C1 segment of cervical spinal cord (tissue), 14 donors: ENCODE results near the gene INF2.
"Not testable (repeated sequence)": the region's sequence is repeated elsewhere in the genome, so short reads cannot be mapped to it uniquely, and the experiment has no call there.

ENCODE experiments used
- DNase-seq, 14 donors: peaks; one replicate each; lab custom pipeline; 2025; lab: John Stamatoyannopoulos, UW

Gene INF2

GRCh38 chr14:104657101-104657524 lies 32.3 kb upstream of the INF2 start:
- DNase-seq = peak in 6 of 14 donors; percentile 10 to 51 (median 23)

GRCh38 chr14:104657563-104658324 lies 31.7 kb upstream of the INF2 start:
- no peak for DNase-seq

GRCh38 chr14:104658325-104658712 lies 31.1 kb upstream of the INF2 start:
- no peak for DNase-seq

GRCh38 chr14:104659146-104659545 lies 30.3 kb upstream of the INF2 start:
- no peak for DNase-seq

GRCh38 chr14:104659764-104660523 lies 29.5 kb upstream of the INF2 start:
- no peak for DNase-seq

- no peak for DNase-seq
Observed at GRCh38 chr14:104660597-104660996, 28.8 kb upstream of the INF2 start.

- no peak for DNase-seq
Observed at GRCh38 chr14:104661086-104661485, 28.3 kb upstream of the INF2 start.

GRCh38 chr14:104661528-104662157 lies 27.8 kb upstream of the INF2 start:
- not testable (repeated sequence) for DNase-seq

- not testable (repeated sequence) for DNase-seq
Observed at GRCh38 chr14:104662472-104662871, 26.9 kb upstream of the INF2 start.

- DNase-seq = no peak
Observed at GRCh38 chr14:104664107-104664506, 25.3 kb upstream of the INF2 start.

- DNase-seq = no peak
Observed at GRCh38 chr14:104664588-104664987, 24.8 kb upstream of the INF2 start.

- no peak for DNase-seq
Observed at GRCh38 chr14:104665114-104665656, 24.2 kb upstream of the INF2 start.

GRCh38 chr14:104665657-104666522 lies 23.5 kb upstream of the INF2 start:
- peak in 13 of 14 donors; percentile 12 to 92 (median 84) for DNase-seq

- DNase-seq = not testable (repeated sequence)
Observed at GRCh38 chr14:104666523-104666895, 22.9 kb upstream of the INF2 start.

GRCh38 chr14:104666981-104667380 lies 22.4 kb upstream of the INF2 start:
- no peak for DNase-seq

GRCh38 chr14:104669697-104670096 lies 19.7 kb upstream of the INF2 start:
- DNase-seq = no peak

- DNase-seq = not testable (repeated sequence)
Observed at GRCh38 chr14:104671330-104671977, 18.0 kb upstream of the INF2 start.

GRCh38 chr14:104672119-104672518 lies 17.3 kb upstream of the INF2 start:
- not testable (repeated sequence) for DNase-seq

GRCh38 chr14:104673481-104673880 lies 15.9 kb upstream of the INF2 start:
- DNase-seq = no peak

- no peak for DNase-seq
Observed at GRCh38 chr14:104675447-104675846, 14.0 kb upstream of the INF2 start.
